Measurements from ENCODE around the gene MAEL.

DNA sequence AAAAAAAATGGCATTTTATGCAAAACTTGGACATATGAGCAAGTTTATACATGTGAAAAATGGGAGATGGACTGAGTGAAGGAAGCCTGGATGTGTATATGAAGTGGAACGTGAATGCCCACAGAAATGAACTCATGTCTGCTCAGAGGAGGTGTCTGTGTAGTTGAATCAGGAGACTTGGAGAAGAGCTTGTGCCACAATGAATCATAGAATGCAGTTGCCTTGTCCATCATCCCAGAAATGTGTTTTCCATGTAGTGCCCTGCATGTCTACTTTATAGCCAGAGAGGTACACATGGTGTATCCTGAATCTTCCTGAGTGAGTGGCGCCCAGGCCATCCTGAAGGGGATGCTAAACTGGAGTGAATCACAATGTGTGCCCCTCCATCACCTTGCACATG is 11.1 kb upstream of the MAEL start:
- TF ChIP-seq, protein P1, sequence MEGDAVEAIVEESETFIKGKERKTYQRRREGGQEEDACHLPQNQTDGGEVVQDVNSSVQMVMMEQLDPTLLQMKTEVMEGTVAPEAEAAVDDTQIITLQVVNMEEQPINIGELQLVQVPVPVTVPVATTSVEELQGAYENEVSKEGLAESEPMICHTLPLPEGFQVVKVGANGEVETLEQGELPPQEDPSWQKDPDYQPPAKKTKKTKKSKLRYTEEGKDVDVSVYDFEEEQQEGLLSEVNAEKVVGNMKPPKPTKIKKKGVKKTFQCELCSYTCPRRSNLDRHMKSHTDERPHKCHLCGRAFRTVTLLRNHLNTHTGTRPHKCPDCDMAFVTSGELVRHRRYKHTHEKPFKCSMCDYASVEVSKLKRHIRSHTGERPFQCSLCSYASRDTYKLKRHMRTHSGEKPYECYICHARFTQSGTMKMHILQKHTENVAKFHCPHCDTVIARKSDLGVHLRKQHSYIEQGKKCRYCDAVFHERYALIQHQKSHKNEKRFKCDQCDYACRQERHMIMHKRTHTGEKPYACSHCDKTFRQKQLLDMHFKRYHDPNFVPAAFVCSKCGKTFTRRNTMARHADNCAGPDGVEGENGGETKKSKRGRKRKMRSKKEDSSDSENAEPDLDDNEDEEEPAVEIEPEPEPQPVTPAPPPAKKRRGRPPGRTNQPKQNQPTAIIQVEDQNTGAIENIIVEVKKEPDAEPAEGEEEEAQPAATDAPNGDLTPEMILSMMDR (conservative IDR thresholded peaks at IDR 0.05; ENCODE audit: low read length), result no peak
- no peak for TF ChIP-seq EZH2phosphoT487 (IDR thresholded peaks at IDR 0.05; ENCODE audit: borderline replicate concordance)

All from Loucy (cell line).